HG02588 (cell line): ENCODE data around the gene STEAP1.
"Not testable (repeated sequence)": the region's sequence is repeated elsewhere in the genome, so short reads cannot be mapped to it uniquely, and the experiment has no call there.

Experiments used
- ATAC-seq: cut with Tn5 transposase; IDR thresholded peaks from one replicate; pipeline ENCODE4 v1.9.1; 2021; ENCODE audit warnings: mild to moderate bottlenecking, moderate library complexity; ENCODE audit not compliant: unreplicated experiment

The STEAP1 gene

GRCh38 chr7:90173127-90173844 lies 19.0 kb downstream of the STEAP1 start:
- peak; percentile 93 for ATAC-seq

DNA sequence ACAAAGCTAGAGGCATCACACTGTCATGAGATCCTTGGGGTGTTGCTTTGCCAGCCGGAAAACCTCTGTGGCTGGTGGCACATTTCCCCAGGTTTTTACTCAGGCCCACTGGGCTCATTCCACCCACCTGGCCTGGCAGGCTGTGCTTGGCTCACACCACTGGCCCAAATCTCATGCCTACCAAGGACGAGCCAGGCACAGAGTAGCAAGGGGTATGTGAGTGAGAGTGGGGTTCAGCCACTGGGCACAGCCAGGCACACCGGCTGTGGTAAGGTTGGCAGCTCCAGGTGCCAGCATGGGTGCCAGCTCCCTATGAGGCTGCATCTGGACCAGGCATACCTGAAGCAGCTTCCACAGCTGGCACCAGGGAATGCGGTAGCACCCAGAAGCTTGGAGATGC lies 21.4 kb downstream of the STEAP1 start:
- ATAC-seq: no peak

DNA sequence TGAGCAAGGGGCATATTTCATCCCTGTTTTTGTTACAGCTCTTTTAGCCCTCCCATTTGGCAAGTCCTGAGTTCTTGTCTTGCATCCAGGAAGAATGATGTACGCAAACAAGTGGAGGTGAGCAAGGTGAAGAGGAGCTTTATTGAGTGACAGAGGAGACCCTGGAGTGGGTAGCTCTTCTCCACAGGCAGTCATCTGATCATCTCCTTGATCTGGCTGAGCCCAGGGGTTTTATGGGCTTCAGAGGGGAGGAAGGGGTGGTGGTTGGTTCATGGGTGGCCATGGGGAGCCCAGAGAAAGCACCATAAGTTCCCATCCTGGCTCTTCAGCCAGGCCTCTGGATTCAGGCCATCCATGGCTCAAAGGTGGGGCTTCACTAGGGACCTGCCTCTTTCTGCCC lies 21.9 kb downstream of the STEAP1 start:
- no peak for ATAC-seq

- no peak for ATAC-seq
Observed at GRCh38 chr7:90178166-90178565, 23.9 kb downstream of the STEAP1 start.

DNA sequence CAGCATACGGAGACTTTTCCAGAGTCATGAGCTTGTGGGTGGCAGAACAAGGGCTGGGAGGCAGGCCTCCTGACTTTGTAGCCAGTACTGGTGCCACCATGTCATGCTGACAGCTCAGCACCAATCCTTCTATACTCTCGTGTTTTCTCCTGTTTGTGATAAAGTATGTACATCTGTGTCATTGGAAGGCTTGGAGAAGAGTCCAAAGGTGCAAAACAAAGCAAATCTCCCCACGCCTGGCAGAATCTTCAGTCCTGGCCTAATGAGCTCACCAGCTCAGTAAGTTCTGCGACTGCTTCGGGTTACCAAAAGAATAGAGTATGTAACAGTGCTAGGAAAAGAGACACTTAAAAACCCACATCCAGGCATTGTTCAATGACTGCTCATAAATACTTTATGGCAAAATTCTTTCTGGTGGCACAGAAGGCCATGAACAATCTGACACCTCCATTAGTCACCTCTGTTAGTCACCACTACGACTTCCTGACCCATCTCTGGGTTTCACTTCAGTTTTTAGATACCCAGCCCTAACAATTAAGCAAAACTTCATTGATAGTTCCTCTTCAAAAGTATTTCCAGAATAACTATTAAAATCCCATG lies 24.5 kb downstream of the STEAP1 start:
- peak; percentile 98 for ATAC-seq

- no peak for ATAC-seq
Observed at GRCh38 chr7:90180011-90180585, 25.8 kb downstream of the STEAP1 start.

- no peak for ATAC-seq
Observed at GRCh38 chr7:90180649-90181048, 26.4 kb downstream of the STEAP1 start.

GRCh38 chr7:90181485-90181884 lies 27.2 kb downstream of the STEAP1 start:
- no peak for ATAC-seq

DNA sequence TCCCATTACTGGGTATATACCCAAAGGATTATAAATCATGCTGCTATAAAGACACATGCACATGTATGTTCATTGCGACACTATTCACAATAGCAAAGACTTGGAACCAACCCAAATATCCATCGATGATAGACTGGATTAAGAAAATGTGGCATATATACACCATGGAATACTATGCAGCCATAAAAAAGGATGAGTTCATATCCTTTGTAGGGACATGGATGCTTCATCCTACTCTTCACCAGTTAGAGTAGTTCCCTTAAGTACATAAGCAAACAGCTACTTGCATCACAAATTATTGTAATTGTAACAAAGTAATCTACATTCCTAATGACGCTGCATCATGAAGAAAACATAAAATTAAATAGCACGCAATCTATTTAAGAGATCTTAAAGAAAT lies 32.0 kb downstream of the STEAP1 start:
- ATAC-seq: not testable (repeated sequence)

DNA sequence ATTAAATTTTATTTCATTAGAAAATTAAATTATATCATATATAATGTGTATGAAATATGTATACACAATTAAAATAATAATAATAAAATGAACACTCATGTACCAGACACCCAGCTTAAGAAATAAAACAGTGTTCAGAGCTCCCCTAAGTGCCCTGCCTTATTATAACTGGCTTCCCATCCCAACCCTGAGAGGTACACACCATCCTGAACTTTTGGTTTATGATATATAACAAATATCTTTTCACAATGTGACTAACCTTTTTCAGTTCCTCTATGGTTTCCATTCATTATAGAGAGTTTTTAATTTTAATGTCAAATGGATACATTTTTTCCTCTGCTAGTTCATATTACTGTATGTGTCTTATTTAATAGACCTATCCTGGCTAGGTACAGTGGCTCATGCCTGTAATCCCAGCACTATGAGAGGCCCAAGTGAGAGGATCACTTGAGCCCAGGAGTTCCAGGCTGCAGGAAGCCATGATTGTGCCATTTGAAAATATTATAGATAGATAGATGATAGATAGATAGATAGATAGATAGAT lies 33.3 kb downstream of the STEAP1 start:
- no peak for ATAC-seq

GRCh38 chr7:90188281-90188680 lies 34.0 kb downstream of the STEAP1 start:
- ATAC-seq: peak; percentile 92

GRCh38 chr7:90190995-90191394 lies 36.7 kb downstream of the STEAP1 start:
- ATAC-seq: no peak

DNA sequence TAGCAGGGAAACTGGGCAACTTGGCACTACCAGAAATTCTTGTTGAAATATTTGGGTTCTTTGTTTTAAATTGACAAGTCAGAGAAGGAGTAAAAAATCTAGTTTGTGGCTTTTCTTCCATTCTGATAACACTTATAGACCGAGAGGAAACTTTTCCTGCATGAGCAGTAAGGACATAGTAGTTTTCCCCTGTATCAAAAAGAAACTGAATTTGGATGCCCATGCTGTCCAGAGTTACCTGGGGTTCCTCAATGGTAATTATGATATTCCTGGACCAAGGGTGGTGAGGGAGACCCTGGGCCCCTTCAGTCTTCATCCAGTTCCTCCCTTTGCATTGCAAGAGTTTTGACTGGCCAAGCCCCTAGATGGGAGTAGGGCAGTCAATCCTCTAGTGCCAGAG lies 37.4 kb downstream of the STEAP1 start:
- ATAC-seq: no peak

DNA sequence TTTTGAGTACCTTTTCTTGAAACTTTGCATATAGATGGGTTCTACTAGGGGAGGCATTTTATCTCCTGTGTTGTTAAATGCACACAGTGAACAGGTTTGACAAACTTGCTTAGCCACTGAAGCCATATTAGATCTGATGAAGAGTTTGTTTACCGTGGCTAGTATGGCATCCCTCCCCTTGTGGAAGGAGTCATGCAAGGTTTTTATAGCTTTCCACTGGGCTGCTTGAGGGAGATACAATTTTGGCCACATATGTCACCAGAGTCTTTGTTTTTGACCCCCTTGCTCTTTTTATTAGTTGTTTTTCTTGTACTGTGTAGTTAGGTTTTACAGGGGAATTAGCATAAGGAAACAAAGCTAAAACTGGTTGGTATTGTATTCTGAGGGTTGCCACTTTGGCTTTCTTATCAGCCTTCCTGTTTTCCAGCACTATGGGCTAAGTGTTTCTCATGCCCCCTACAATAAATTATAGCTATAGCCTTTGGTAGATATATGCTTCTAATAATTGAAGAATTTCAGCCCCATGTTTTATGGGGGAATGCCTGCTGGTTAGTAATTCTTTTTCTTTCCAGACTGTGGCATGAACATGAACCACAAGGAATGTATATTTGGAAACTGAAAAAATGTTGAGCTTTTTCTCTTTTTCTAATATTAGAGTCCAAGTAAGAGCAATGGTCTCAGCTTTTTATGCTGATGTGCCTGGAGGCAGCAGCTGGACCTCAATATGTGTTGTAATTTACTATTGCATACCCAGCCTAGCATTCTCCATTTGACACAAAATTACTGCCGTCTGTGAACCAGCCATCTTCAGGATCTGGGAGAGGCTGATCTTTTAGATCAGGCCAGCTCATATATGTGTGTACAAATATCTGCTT lies 38.8 kb downstream of the STEAP1 start:
- ATAC-seq: no peak

GRCh38 chr7:90194911-90195809 lies 40.9 kb downstream of the STEAP1 start:
- no peak for ATAC-seq

DNA sequence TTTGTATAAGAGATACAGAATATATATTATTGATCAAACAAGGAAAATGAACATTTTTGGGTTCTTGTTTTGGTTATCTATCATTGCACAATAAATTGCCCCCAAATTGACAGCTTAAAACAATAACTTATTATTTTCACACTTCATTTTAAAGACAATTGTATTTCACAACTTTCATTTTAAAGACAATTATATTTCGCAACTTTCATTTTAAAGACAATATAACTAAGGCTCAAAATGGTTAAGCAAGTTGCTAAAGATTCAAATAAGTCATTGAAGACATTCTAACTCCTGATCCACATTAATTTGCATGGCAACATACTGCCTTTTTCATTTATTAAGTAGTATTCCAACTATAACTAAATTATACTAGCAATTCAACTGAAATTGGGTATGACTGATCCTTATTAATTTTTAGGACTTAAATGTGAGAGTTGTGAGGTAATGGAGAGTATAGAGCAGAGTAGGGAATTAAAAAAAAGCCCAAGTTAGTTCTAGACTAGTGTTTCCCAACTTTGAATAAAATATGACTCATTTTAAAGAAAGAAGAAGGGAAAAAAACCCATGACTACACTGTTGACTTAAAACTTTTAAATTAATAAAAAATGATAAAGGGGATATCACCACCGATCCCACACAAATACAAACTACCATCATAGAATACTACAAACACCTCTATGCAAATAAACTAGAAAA lies 47.4 kb downstream of the STEAP1 start:
- ATAC-seq: no peak

GRCh38 chr7:90207956-90208355 lies 53.7 kb downstream of the STEAP1 start:
- ATAC-seq: no peak

GRCh38 chr7:90209776-90210175 lies 55.5 kb downstream of the STEAP1 start:
- no peak for ATAC-seq

- no peak for ATAC-seq
Observed at GRCh38 chr7:90210475-90210874, 56.2 kb downstream of the STEAP1 start.

DNA sequence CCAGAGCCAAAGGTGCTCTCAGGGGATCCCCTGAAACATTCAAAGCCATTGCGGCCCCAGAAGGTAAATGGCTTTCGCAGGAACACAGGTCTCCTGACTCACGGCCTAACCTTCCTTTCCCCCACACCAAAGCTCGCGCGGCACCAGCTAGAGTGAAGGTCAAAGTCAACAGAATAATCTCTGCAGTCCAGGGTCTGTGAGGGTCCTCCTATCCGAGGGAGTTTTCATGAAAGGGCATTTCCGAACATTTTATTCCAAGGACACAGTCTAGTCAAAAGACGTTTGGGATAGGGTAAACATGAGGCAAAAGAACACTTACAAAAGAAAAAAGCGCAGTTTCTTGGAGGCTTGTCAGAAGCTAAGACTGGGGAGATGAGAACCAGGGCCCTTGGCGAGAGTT lies 56.7 kb downstream of the STEAP1 start:
- peak; percentile 8 for ATAC-seq
